Stimulated activated CD8-positive, alpha-beta memory T cell treated with anti-CD3 and anti-CD28 coated beads, Interleukin-4, amount 100 ng/mL, for 24 hours (primary cell): ENCODE results near the gene ITPR2.
"Not testable (repeated sequence)": the region's sequence is repeated elsewhere in the genome, so short reads cannot be mapped to it uniquely, and the experiment has no call there.

Experiments used
- DNase-seq: peaks from one replicate; pipeline ENCODE4 v3.0.0-alpha.2; 2020; ENCODE audit warnings: low read depth

The ITPR2 gene

DNA sequence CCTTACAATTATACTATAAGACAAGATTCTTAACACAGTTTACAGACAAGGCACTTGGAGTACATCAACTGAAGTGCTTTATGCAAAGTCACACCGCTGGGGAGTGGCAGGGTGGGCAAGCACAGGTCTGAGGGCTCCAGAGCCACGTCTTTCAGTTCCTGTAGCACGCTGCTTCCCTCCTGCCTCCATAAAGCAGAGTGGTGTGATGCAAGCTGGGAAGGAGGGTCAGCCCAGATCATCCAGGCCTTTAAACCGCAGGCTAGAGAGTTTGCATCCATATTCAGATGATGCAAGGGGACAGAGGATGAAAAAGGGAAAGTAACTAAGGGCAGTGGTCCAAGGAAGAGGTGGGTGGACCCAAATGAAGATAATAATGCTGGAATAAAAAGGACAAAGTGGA, 132.6 kb downstream of the ITPR2 start:
- DNase-seq = no peak

DNA sequence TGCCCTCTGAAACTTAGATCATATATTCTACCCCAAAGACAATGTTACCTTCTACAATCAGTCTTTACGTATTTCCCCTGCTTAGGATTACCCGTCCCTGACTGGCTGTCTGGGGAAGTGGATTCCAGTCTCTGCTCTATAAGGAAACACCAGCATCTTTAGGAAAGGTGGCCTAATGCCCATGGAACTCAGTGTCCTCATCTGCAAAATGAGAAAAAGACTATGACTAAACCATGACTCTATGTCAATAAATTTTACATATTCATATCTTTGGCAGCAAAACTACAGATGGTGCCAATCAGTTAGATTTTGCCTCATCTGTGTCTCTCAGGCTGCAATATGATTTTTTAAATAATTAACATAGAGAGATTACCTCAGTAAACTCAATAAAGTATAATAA, 133.8 kb downstream of the ITPR2 start:
- DNase-seq = no peak

DNA sequence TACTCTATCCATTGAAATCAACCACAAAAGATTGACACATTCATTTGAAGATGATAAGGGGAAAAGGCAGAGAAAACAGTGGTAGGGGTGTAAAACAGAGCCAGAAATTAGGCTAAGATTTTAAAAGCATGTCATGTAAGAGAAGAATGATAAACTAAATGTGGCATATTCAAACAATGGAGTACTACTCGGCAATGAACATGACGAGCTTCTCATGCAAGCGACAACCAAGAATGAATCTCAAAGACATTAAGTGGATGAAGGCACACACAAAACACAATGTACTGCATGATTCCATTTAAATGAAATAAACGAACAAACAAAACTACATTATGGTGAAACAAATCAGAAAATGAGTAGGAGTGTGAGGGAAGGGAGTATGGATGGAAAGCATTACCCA, 134.8 kb downstream of the ITPR2 start:
- no peak for DNase-seq

DNA sequence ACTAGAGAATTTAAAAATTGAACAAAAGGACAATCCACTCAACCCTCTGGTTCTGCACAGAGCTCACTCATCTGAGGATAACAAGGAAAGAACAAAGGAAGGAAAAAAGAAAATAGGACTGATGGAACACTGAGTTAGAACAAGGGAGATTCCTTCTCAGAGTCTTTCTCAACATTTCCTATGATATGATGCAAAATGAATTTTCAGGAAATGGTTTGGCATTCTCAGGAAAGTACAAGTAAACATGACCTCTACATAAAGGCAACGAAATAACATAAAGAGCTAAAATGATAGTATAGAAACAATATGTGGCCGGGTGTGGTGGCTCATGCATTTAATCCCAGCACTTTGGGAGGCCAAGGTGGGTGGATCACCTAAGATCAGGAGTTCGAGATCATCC, 135.8 kb downstream of the ITPR2 start:
- DNase-seq = no peak

DNA sequence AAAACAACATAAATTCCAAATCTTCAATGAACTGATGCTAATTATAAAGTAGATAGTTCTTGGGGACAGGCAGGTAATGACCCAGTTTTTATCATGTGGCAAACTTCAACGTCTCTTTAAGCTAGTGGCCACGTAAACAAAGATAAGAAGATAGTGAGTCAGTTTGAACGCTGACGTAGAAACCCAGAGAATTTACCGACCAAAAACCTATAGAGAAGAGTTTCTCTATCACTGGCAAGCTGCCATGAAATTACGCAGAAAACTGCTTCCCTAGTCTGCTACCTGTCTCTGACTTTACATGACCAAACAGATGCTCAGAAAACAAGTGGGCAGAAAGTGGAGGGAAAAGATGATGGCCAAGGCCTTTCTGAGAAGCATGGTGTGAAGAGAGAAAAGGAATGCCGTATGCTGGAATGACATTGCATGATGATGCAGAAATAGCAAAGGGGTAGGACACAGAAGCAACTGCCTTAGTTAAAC, 136.3 kb downstream of the ITPR2 start:
- DNase-seq = no peak

DNA sequence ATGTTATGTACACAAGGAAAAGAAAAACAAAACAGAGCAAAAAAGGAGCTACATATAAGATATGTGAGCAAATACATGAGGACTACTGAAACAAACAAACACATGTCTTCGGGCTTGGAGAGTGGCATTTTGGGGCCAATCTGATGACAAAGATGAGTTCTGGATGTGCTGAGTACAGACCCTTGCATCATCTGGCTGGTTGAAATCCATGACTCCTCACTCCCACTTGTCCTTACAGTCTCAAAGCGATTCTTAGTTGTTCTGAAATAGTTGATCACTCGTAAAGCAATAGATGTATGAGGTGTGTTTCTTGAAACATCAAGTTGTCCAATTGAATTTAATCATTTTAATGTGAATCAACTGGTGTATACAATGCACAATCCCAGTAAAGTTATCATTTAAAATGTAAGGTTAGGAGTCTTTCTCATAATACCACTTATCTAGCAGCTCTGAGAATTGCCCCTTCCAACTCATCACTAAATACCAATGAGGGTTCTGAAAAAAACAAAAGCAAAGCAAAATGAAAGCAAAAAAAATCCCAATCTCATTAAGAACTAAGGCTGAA, 136.9 kb downstream of the ITPR2 start:
- DNase-seq = no peak

DNA sequence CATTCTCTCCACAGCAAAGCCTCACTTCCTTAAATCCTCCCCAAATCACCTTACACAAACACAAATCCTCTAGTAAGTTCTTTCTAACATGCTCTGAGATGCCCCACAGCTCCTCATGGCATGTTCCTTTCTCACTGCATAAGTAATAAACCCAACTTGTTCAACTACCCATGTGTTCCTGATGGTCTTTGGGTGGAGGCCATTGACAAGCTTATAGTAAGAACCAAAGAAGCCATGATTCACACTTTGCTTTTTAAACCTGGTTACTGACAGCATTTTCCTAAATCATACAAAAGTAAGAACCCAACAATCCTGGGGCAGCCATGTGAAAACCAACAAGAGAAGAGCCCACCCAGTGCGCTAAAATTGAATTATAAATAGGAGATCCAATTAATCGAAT, 138.6 kb downstream of the ITPR2 start:
- DNase-seq = no peak

DNA sequence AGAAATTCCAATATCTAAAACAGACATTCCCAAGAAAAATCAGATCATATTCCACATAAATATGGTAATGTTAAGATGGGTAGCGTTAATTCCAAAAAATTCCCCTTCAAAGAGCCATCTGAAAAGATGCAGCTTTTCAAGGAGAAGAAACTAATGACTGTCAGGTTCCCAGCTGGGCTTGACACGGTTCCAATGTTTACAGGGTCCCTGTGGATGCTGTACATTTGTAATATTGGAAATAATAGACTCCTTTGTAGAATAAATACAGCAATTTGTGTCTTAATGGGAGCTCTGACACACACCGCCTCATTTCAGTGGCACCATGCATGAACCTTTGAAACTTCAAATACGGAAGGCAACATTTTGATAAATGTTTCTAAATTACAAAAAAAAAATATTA, 140.6 kb downstream of the ITPR2 start:
- no peak for DNase-seq

DNA sequence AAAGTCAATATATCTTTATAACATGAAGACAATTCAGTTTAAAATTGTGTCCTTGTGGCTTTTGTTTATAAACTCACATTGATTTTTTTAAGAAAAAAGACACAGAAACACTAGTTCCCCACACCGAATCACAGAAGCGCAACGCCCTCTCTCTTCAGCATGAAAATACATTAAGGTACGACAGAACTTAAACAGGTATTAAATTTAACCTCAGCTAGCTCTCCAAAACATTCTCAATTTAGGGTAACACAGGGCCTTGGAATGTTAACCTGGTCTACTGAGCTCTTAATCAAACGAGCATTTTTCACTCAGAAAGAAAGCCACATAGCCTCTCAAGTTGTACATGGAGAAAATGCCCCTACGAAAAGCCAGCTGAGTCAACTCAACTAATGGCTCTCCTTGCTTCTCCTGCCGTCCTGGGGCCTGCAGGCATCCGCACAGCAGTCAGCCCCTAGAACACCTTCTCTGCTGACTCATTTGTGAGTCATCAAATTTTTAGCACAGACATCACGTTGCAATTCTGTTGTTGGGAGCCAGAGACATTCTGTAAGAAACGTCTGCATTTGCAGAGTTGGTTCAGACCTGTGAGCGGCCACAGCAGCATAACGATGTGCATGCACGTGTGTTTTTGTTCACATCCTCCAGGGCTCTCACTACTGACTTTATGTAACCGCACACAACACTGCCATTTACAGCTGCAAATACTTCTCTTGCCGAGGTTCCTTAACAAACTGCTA, 141.6 kb downstream of the ITPR2 start:
- DNase-seq = no peak

DNA sequence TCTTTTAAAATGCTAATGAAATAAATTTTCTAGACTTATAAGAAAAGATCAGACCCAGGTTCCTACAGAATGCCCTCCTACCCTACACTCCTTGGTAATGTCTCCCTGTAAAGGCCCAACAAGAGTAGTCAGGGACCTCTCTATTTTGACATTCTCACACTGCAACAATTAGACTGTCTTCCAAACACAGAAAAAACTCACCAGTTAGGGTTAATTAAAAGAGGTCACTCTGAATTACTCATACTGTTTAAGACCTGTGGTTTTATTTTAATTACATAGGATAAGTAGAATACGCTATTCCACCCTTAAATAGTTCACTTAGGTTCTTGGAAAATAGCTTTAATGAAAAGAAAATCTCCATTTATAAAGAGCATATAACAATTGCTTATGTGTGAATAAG, 142.4 kb downstream of the ITPR2 start:
- DNase-seq = no peak

DNA sequence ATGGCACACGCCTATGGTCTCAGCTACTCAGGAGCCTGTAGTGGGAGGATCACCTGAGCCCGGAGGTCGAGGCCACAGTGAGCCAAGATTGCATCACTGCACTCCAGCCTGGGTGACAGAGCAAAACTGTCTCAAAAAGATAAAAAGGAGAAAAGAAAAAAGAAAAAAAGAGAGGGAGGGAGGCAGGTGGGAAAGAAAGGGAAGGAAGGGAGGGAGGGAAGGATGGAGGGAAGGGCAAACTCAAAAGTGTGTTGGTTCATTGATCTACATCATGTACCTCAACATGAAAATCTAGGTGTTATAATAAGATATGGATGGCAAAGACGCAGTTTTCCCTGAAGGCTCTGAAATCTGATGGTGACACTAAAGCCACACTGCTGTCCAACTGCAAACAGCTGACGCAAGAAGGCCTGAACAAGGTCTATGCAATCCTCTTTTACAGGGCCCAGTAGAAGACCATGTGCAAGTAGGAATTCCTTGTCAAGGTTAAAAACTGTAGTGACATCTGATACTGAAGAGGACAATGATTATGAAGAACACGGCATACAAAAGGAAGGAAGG, 143.6 kb downstream of the ITPR2 start:
- no peak for DNase-seq

DNA sequence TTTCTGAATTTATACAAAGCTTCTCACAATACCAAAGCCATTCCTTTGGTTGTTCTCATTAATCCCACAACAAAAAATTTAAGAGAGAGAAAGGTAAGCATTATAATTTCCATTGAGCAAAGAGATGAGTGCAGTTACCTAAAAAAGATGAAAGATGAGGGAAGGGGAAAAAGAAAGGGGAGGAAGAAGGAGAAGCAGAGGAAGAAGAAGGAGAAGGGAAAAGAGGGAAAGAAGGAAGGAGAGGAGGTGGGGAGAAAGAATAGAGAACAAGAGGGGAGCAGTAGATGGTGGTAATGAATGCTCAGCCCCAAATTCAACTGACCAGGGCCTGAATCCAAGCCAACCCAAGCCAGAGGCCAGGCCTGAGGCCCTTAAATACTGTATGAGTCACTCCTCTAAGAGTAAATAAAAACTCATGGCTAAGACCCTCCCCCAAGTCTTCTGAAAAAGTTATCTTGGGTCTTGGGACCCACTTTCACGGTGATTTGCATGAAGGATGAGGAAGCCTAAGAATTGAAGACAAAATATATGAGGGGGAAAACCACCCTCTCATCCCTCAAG, 144.6 kb downstream of the ITPR2 start:
- no peak for DNase-seq

DNA sequence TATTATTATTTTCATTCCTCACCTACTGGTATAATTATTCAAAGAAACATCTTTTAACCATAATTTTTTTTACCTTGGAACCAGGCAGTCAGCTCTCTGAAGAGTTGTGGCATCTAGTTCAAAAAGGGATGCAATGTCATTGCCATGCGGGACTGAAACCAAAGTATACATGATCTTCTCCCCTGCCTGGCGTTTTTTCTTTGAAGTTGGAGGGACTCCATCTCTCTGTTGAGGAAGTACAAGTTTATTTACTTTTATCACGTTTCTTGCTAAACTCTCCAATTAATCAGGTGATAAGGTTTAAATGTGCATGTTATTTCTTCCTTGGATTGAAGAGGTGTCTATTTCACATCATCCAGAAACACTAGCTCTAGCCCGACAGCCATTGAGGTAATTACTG, 146.6 kb downstream of the ITPR2 start:
- DNase-seq = no peak

DNA sequence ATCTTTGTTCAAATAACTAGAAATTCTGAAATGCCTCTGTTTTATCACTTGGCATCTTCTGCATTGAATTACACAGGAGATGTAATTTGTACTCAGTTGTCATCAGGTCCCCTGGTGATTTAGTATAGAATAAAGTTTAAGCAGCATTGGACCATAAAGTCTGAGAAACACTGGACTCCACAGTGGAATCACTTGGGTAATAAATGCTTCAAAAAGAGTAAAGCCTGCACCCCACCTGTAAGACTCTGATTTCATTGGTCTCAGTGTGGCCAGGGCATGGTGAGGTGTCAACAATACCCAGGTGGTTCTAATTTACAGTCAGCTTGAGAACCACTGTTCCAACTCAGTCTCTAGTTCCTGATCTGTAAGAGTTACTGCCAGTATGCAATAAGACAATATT, 148.9 kb downstream of the ITPR2 start:
- no peak for DNase-seq

DNA sequence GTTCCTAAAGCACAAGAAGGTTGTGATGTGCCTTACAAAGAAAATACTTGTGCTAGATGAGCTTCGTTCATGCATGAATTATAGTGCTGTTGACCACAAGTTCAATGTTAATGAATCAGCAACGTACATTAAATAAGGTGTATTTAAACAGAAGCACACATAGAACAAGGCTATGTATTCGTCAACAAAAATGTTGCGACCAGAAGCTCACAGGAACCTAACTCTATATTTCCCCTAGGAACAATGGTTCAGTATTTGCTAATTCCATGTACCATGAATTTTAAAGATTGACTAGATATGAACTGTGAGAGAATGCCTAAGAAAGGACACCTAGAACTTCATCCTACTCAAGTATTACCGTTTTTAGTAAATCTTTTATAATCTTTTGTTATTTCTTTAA, 149.6 kb downstream of the ITPR2 start:
- no peak for DNase-seq

DNA sequence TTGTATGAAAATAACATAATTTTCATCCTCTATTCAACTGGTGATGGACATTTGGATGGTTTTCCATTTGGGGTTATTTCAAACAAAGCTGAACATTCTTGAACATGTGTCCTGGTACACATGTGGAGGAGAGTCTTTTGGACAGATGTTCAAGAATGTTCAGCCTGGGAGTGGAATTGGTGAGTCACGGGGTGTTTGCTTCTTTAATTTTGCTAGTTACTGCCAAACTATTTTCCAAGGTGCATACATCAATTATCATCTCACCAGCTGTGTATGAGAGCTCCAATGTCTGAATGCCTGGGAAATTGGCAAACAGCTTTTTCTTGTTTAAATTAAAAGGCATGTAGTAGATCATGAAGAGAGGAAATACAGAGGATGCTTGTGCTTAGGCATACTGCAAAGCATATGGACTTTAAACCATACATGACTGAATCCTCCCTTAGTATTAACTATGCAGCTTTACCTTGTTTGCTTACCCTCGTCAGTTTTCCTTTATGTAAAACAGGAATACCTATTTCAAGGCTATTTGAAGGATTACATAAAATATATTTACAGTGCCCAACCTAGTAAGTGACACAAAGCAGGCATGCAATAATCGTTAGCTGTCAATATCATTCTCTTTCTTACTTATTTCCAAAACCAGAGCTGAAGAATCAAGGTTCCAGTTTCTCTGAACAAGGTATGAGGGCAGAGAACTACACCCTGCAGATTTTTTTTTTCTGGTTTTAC, 152.1 kb downstream of the ITPR2 start:
- no peak for DNase-seq

DNA sequence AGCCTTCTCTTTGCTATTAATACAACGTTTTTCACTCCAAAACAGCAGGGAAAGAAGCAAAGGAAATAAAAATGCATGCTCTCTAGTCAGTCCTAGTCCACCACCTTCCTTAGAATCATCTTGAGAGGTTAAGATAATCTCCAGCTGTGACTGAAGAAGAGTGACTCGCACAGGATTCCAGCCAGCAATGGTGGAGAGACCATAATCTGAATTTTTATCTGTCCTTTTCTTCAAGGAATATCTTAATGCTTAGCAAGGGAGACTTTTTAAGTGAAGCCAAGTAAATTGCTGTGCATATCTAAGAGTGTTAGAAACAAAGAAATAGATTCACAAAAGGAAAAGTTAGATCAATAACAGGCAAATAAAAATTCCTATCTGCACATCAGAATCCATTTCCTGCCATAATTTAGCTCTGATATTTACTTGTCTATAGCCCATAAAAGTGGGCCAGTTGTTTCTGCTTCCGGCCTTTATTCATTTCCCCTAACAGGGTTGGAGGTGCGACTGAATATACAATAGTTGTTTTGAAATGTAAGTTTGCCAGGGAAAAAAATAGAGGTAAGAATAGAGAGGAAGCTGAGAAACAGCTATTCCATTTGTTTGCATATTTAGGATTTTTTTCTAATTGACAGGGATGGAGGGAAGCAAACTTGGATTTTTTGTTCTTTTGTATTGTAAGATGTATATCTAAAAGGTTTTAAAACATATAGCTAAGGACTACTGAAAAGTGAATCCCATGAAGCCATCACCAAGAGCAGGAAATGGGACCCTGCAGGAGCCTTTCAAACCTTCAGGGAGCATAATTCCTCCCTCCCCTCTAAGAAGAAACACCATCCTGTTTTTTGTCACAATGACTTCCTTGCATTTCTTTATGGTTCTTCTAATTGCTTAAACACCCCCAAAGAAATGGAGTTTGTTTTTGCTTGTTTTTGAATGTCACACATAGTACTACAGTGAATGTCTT, 154.0 kb downstream of the ITPR2 start:
- no peak for DNase-seq

DNA sequence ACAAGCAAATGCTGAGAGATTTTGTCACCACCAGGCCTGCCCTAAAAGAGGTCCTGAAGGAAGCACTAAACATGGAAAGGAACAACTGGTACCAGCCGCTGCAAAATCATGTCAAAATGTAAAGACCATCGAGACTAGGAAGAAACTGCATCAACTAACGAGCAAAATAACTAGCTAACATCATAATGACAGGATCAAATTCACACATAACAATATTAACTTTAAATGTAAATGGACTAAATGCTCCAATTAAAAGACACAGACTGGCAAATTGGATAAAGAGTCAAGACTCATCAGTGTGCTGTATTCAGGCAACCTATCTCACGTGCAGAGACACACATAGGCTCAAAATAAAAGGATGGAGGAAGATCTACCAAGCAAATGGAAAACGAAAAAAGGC, 161.5 kb downstream of the ITPR2 start:
- DNase-seq = not testable (repeated sequence)

DNA sequence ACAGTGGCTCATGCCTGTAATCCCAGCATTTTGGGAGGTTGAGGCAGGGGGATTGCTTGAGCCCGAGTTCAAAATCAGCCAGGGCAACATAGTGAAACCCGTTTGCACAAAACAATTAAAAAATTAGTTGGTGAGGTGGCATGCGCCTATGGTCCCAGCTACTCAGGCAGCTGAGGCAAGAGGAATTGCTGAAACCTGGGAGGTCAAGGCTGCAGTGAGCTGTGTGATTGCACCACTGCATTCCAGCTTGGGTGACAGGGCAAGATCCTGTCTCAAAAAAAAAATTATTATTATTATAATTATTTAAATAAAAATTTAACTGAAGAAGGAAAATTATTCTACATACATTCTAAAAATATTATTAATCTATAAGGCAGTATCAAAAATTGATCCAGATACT, 164.1 kb downstream of the ITPR2 start:
- no peak for DNase-seq

DNA sequence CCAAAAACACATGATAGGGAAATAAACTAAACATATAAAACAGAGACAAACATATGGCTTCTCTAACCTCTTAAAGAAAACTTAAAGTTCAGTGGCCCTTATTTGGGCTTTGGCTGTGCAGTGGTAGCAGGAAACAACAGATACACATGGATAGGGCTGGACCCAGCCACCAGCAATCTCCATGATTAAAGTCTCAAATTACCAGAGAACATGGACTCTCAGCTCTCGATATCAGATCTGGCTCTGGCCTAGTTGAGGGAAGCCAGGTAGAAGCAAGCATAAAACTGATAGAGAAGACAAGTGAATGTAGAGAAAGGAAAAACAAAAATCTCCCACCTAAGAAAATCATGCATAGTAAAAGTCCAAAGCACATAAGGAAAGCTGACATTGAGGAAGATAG, 164.8 kb downstream of the ITPR2 start:
- DNase-seq = no peak

DNA sequence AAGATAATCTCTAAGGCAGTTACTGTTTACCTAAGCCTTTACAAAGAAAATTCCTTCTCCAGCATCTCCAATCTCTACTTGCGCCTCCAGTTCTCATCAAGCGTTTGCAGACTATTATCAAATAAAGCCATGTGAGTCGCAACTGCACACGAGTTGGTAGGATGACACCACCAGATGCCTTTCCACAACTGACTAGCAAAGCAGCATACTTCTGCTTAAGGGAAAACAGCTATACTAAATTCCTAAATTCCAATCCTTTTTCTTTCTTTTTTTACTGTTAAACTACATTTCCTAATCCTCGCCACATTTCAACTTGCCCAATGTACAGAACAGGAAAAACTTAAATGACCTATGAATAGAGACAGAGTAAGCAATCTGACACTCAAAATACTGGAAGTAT, 166.7 kb downstream of the ITPR2 start:
- no peak for DNase-seq

DNA sequence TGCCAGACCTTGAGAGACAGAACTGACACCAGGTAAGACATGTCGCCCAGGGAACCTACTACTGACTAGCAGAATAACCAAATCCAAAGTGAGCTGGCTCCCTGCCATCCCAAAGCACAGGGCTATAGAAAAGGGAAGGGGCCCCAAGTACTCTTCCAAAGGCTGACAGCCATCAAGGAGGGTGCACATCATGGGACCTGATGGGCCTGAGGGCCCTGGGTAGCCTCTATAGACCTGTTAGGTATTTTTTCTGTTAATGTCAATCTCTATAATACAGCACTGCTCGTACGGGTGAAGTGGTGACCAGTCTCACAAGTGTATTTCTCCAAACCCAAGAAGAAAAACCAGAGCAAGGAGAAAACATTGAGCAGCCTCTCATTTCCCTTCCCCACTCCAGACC, 171.6 kb downstream of the ITPR2 start:
- no peak for DNase-seq
